ENCODE results near the gene C3orf22.

GRCh38 chr3:126516936-126517290 lies 41.8 kb downstream of the C3orf22 start:
- TF ChIP-seq POLR2A (IDR thresholded peaks at IDR 0.05), result no peak
- TF ChIP-seq, protein P1, sequence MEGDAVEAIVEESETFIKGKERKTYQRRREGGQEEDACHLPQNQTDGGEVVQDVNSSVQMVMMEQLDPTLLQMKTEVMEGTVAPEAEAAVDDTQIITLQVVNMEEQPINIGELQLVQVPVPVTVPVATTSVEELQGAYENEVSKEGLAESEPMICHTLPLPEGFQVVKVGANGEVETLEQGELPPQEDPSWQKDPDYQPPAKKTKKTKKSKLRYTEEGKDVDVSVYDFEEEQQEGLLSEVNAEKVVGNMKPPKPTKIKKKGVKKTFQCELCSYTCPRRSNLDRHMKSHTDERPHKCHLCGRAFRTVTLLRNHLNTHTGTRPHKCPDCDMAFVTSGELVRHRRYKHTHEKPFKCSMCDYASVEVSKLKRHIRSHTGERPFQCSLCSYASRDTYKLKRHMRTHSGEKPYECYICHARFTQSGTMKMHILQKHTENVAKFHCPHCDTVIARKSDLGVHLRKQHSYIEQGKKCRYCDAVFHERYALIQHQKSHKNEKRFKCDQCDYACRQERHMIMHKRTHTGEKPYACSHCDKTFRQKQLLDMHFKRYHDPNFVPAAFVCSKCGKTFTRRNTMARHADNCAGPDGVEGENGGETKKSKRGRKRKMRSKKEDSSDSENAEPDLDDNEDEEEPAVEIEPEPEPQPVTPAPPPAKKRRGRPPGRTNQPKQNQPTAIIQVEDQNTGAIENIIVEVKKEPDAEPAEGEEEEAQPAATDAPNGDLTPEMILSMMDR (IDR thresholded peaks at IDR 0.05), result no peak
